ENCODE data around the gene HOXB2. TPM values are rescaled to one million over a fixed set of nuclear protein-coding genes. Genes with fewer than 3 reads are reported as not detected.
A peak's percentile ranks its signal among the peaks of the same experiment; 100 is the strongest.

The HOXB2 gene
- total RNA-seq, 2 experiments from 2014 or later, result 4.8 to 4.9 TPM

DNA sequence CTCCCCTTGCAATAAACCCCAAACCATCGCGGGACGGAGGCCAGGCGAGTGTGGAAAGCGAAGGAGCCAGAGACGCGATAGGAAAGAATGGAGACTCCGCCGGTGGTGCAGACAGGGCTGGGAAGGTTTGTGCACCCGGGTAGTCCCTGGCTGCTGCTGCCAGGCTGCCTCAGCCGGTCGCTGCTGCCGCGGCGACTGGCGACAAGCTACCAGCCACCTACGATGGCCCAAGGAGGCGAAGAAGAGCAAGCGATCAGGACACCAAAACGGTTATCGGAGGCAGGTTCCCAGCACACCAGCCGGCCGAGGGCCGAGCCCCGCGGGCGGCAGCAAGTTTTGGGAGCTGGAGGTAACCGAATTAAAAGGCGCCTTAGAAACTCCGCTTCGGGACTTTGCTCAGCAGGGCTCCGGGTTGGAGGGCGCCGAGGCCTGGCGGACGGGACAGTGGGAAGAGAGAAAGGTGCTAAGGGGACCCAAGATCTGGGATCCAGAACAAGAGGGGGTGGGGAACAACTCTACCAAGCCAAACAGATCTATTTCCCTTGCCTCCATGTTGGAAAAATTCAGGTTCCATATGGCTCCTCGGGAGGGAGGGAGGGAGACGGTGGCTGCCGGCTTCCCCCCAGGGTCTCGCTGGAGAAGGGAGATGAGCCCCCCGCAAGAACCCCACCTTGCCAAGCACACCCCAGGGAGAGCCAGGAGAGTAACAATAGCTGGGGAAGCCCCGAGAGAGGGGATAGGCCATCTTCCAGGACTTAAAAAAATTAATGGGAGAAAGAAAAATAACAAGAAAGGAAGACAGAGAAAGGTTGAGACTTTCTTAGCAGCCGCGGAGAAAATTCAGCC, 9.7 kb upstream of the HOXB2 start:
- no peak for ATAC-seq (ENCODE audit: poor library complexity)
- TF ChIP-seq CTCF (IDR thresholded peaks at IDR 0.05), result no peak
- Histone ChIP-seq H3K4me3 (ENCODE audit: low read length) (no peak overlapping the region), H3K9me3 (ENCODE audit: control insufficient read depth in 1 of 2, insufficient read depth in 1 of 2, low read length in 2 of 2) (no peaks in the 10 kb centered on the region), H3K4me1 (ENCODE audit: insufficient read depth, low read length) (peaks cover 10% of the 10 kb centered on the region), H3K27me3 (ENCODE audit: control insufficient read depth in 1 of 2, insufficient read depth in 2 of 2, low read length in 2 of 2) (peaks cover 0 to 6% of the 10 kb centered on the region in 2 experiments), H3K27ac (ENCODE audit: low read depth in 1 of 2, low read length in 2 of 2) (no peak overlapping the region), H3K36me3 (ENCODE audit: insufficient read depth, low read length) (peaks cover 2% of the 10 kb centered on the region)
- Mint-ChIP-seq H3K27ac (no peak overlapping the region), H3K4me3 (peak overlapping the region; percentile 26), H3K4me1 (ENCODE audit: low read depth) (peaks cover 5% of the 10 kb centered on the region), H3K36me3 (ENCODE audit: low read depth) (no peaks in the 10 kb centered on the region), H3K27me3 (peaks cover 69% of the 10 kb centered on the region), H3K9me3 (no peaks in the 10 kb centered on the region)
- ChIA-PET CTCF (interaction anchor here (0.9 kb wide), 1 partner anchor 62 kb away, joined by 3 read pairs; no protein-coding TSS in a partner anchor), POLR2A (interaction anchor here (1.3 kb wide), 1 partner anchor 7 kb away, joined by 7 read pairs; no protein-coding TSS in a partner anchor)
- intact Hi-C loops (cut with DNase I, micrococcal nuclease), result no loop called here
- no peak for DNase-seq

DNA sequence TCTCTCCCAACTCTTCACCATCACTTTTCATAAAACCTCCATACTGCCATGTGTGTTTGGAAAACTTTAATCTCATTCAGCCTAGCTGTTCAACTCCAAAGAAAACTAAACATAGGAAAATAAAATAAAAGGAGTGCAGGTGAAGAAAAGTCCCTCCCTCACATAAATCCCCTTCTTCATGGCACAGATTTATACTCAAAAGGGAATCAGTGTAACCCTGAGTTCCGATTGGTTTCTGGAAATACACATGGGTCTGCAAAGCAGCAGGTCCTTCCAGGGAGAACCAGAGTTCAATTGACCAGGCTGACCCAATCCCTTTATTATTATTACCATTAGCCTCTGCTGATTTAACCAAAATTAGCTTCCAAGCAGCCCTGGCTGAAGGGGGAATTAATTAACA, 8.9 kb upstream of the HOXB2 start:
- H3K27me3 Mint-ChIP-seq, result peaks cover 63% of the 10 kb centered on the region
- no peak overlapping the region for H3K27ac Mint-ChIP-seq
- ChIA-PET CTCF (no interaction called here), POLR2A (no interaction called here)
- DNase-seq (no peak), ATAC-seq (ENCODE audit: poor library complexity) (no peak)
- H3K9me3 ChIP-seq (ENCODE audit: control insufficient read depth in 1 of 2, insufficient read depth in 1 of 2, low read length in 2 of 2), result no peaks in the 10 kb centered on the region
- peaks cover 10% of the 10 kb centered on the region for H3K4me1 ChIP-seq (ENCODE audit: insufficient read depth, low read length)
- H3K9me3 Mint-ChIP-seq, result no peaks in the 10 kb centered on the region
- no peak overlapping the region for H3K4me3 Mint-ChIP-seq
- H3K27me3 ChIP-seq (ENCODE audit: control insufficient read depth in 1 of 2, insufficient read depth in 2 of 2, low read length in 2 of 2), result peaks cover 0 to 6% of the 10 kb centered on the region in 2 experiments
- intact Hi-C loops (cut with DNase I, micrococcal nuclease), result no loop called here
- H3K4me1 Mint-ChIP-seq (ENCODE audit: low read depth), result peaks cover 5% of the 10 kb centered on the region
- peaks cover 2% of the 10 kb centered on the region for H3K36me3 ChIP-seq (ENCODE audit: insufficient read depth, low read length)
- no peaks in the 10 kb centered on the region for H3K36me3 Mint-ChIP-seq (ENCODE audit: low read depth)
- no peak overlapping the region for H3K4me3 ChIP-seq (ENCODE audit: low read length)
- no peak overlapping the region for H3K27ac ChIP-seq (ENCODE audit: low read depth in 1 of 2, low read length in 2 of 2)
- no peak for TF ChIP-seq CTCF (IDR thresholded peaks at IDR 0.05)

- no peak for TF ChIP-seq CTCF (IDR thresholded peaks at IDR 0.05)
- DNase-seq (no peak), ATAC-seq (ENCODE audit: poor library complexity) (no peak)
- peaks cover 11% of the 10 kb centered on the region for H3K4me1 Mint-ChIP-seq (ENCODE audit: low read depth)
- Histone ChIP-seq H3K27me3 (ENCODE audit: control insufficient read depth in 1 of 2, insufficient read depth in 2 of 2, low read length in 2 of 2) (peaks cover 0 to 6% of the 10 kb centered on the region in 2 experiments), H3K4me1 (ENCODE audit: insufficient read depth, low read length) (peaks cover 14% of the 10 kb centered on the region), H3K4me3 (ENCODE audit: low read length) (no peak overlapping the region), H3K36me3 (ENCODE audit: insufficient read depth, low read length) (peaks cover 2% of the 10 kb centered on the region), H3K27ac (ENCODE audit: low read depth in 1 of 2, low read length in 2 of 2) (no peak overlapping the region), H3K9me3 (ENCODE audit: control insufficient read depth in 1 of 2, insufficient read depth in 1 of 2, low read length in 2 of 2) (no peaks in the 10 kb centered on the region)
- H3K9me3 Mint-ChIP-seq, result no peaks in the 10 kb centered on the region
- intact Hi-C loops (cut with DNase I, micrococcal nuclease), result no loop called here
- no peak overlapping the region for H3K4me3 Mint-ChIP-seq
- H3K27me3 Mint-ChIP-seq, result peaks cover 56% of the 10 kb centered on the region
- H3K36me3 Mint-ChIP-seq (ENCODE audit: low read depth), result no peaks in the 10 kb centered on the region
- no peak overlapping the region for H3K27ac Mint-ChIP-seq
- CTCF ChIA-PET, result no interaction called here
- POLR2A ChIA-PET, result no interaction called here
Measured at GRCh38 chr17:48553190-48553547, 8.3 kb upstream of the HOXB2 start.

Measured in CD4-positive, alpha-beta T cell (primary cell).